HUES6 (cell line): ENCODE measurements around the gene BAG1.

ENCODE experiments used
- H3K27ac ChIP-seq: 2 replicates; pipeline ENCODE4 v1.7.0; 2013; ENCODE audit warnings: low read depth, mild to moderate bottlenecking, low read length, inconsistent platforms
- H3K27me3 ChIP-seq: 2 replicates; pipeline ENCODE4 v1.6.1; 2013; ENCODE audit warnings: low read length; ENCODE audit not compliant: control insufficient read depth, insufficient read depth
- H3K36me3 ChIP-seq: 2 replicates; pipeline ENCODE4 v1.6.1; 2013; ENCODE audit warnings: low read length; ENCODE audit not compliant: control insufficient read depth, insufficient read depth
- H3K4me1 ChIP-seq: 2 replicates; pipeline ENCODE4 v1.6.1; 2013; ENCODE audit warnings: low read length; ENCODE audit not compliant: control insufficient read depth, insufficient read depth
- H3K4me3 ChIP-seq: 2 replicates; pipeline ENCODE4 v1.5.1; 2013; ENCODE audit warnings: low read depth, low read length
- H3K9ac ChIP-seq: one replicate; pipeline ENCODE4 v1.6.1; 2013; ENCODE audit warnings: mild to moderate bottlenecking, low read length
- H3K9me3 ChIP-seq: 2 replicates; pipeline ENCODE4 v1.6.1; 2013; ENCODE audit warnings: low read depth, low read length; ENCODE audit not compliant: control insufficient read depth, insufficient read depth

Gene BAG1

GRCh38 chr9:33293782-33294181, 29.3 kb upstream of the BAG1 start:
- Histone ChIP-seq H3K36me3 (peaks cover 67% of the 10 kb centered on the region), H3K9ac (no peak overlapping the region), H3K27ac (no peak overlapping the region), H3K4me1 (peaks cover 4% of the 10 kb centered on the region; the same call in 1 of the 2 replicates), H3K4me3 (no peak overlapping the region), H3K9me3 (no peaks in the 10 kb centered on the region), H3K27me3 (no peaks in the 10 kb centered on the region)

- H3K9me3 ChIP-seq: no peaks in the 10 kb centered on the region
- H3K4me1 ChIP-seq: peaks cover 4% of the 10 kb centered on the region; the same call in 1 of the 2 replicates
- peaks cover 49% of the 10 kb centered on the region for H3K36me3 ChIP-seq
- H3K4me3 ChIP-seq: 0 out of 2 replicates have a peak overlapping the region, but pooled peaks have one; percentile 8
- no peaks in the 10 kb centered on the region for H3K27me3 ChIP-seq
- no peak overlapping the region for H3K27ac ChIP-seq
- H3K9ac ChIP-seq: no peak overlapping the region
These were observed 27.4 kb upstream of the BAG1 start for GRCh38 chr9:33291901-33292300.

GRCh38 chr9:33291031-33291397, 26.5 kb upstream of the BAG1 start:
- Histone ChIP-seq H3K4me1 (peaks cover 4% of the 10 kb centered on the region; the same call in 1 of the 2 replicates), H3K27ac (peak overlapping the region; percentile 97), H3K9ac (peak overlapping the region; percentile 99), H3K9me3 (no peaks in the 10 kb centered on the region), H3K4me3 (peak overlapping the region; percentile 95), H3K27me3 (no peaks in the 10 kb centered on the region), H3K36me3 (peaks cover 40% of the 10 kb centered on the region)

DNA sequence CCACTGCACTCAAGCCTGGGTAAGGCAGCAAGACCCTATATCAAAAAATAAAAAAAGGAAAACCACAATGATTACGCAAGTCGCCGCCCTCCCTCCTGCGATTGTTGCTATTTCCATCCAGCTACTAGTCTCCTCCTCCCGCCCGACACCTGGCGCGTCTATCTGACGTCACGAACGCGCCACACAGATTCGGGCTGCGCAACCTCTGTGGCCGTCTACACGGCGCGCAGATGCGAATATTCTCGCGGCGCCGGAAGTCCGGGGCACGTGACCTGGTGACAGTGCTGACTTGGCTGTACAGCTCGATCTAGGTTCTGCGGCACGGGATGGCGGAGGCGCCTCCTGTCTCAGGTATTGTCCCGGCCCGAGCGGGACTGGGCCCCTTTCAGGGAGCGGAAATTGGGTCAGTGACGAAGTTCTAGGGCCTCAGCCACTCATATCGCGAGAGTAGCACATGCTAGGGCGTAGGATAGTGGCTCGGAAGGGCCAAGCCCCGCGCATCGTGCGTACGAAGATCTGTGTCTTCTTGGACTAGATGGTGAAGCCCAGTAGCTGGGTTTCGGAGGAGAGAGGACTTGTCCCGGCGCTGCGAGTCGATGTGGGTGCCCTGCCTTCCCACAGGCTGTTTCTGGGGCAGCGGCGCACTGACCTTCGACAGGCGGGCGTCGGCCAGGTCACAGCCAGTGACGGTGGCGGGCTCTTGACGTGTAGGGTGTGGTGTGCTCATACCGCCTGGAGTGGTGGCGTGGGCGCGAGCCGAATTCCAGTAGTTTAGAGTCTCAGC, 25.9 kb upstream of the BAG1 start, which contains the start of gene NFX1:
Gene NFX1, plus strand, starts transcription at position 270 of the 784 bp plus-strand sequence. Its CDS starts 57 bp downstream, at position 327.
- Histone ChIP-seq H3K27ac (peak within 1 kb of the TSS; percentile 97), H3K4me1 (peaks cover 4% of the 10 kb centered on the region; the same call in 1 of the 2 replicates), H3K36me3 (peaks cover 34% of the 10 kb centered on the region), H3K9me3 (no peaks in the 10 kb centered on the region), H3K9ac (peak within 1 kb of the TSS; percentile 99), H3K4me3 (peak within 1 kb of the TSS; percentile 95), H3K27me3 (no peaks in the 10 kb centered on the region)

DNA sequence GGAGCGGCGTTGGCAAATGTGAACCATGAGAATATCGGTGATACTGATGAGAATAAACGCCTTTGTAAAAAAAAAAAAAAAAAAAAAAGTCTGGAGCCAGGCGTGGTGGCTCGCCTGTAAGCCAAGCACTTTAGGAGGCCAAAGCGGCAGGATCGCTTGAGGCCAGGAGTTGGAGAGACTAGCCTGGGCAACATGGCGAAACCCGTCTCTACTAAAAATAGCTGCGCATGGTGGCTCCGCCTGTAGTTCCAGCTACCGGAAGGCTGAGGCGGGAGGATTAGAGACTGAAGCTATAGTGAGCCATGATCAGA, 25.4 kb upstream of the BAG1 start:
- Histone ChIP-seq H3K27me3 (no peaks in the 10 kb centered on the region), H3K9me3 (no peaks in the 10 kb centered on the region), H3K9ac (peak overlapping the region; percentile 99), H3K36me3 (peaks cover 28% of the 10 kb centered on the region), H3K4me1 (peaks cover 4% of the 10 kb centered on the region; the same call in 1 of the 2 replicates), H3K27ac (peak overlapping the region; percentile 97), H3K4me3 (peak overlapping the region; percentile 95)

DNA sequence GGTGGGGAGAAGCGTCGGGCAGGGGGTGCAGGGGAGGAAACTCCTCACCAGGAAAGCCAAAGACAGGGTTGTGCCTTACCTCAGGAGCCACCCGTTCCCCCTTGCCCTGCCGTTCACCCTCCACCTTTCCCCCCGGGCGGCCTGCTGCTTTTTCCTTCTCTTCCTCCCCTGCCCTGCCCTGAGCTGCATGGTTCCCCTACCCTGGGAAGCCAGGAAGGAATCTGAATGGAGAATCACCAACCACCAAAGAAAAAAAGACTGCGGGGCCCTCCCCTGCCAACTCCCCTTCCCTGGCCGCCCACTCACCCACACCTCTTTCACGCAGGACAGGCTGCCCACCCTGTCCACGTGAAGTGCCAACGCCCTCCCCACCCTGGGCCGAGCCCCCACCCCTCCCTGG, 25.0 kb upstream of the BAG1 start:
- no peaks in the 10 kb centered on the region for H3K9me3 ChIP-seq
- H3K36me3 ChIP-seq: peaks cover 24% of the 10 kb centered on the region
- peaks cover 4% of the 10 kb centered on the region; the same call in 1 of the 2 replicates for H3K4me1 ChIP-seq
- no peaks in the 10 kb centered on the region for H3K27me3 ChIP-seq
- peak overlapping the region; percentile 97 for H3K27ac ChIP-seq
- peak overlapping the region; percentile 95 for H3K4me3 ChIP-seq
- H3K9ac ChIP-seq: peak overlapping the region; percentile 66

- Histone ChIP-seq H3K9ac (peak overlapping the region; percentile 66), H3K4me3 (no peak overlapping the region), H3K36me3 (peaks cover 20% of the 10 kb centered on the region; the same call in 1 of the 2 replicates), H3K9me3 (no peaks in the 10 kb centered on the region), H3K4me1 (peaks cover 4% of the 10 kb centered on the region; the same call in 1 of the 2 replicates), H3K27me3 (no peaks in the 10 kb centered on the region), H3K27ac (peak overlapping the region; percentile 97; the same call in 1 of the 2 replicates)
These were observed 24.4 kb upstream of the BAG1 start for GRCh38 chr9:33288828-33289483.

DNA sequence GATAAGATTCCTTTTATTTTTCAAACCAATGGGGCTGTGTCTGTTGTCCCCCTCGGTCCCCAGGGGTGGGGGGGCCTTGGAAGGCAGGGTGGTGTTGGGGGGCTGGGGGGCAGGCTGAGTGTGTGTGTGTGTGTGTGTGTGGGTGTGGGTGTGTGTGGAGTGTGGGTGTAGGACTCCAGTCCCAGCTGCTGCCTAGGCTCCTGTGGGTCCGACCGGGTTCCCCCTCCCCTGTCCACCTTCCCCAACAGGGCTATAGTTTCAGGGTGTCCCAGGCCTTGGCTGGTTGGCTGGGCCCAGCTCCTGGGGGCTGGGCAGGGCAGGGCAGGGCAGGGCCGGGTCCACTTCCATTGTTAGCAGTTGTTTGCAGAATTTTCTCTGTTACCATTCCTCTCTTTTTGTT, 23.7 kb upstream of the BAG1 start:
- Histone ChIP-seq H3K27me3 (no peaks in the 10 kb centered on the region), H3K27ac (no peak overlapping the region), H3K36me3 (peaks cover 19% of the 10 kb centered on the region), H3K4me1 (peaks cover 4% of the 10 kb centered on the region; the same call in 1 of the 2 replicates), H3K9me3 (no peaks in the 10 kb centered on the region), H3K9ac (no peak overlapping the region), H3K4me3 (no peak overlapping the region)

GRCh38 chr9:33287087-33287490, 22.6 kb upstream of the BAG1 start:
- no peaks in the 10 kb centered on the region for H3K27me3 ChIP-seq
- H3K9me3 ChIP-seq: no peaks in the 10 kb centered on the region
- no peak overlapping the region for H3K27ac ChIP-seq
- no peak overlapping the region for H3K9ac ChIP-seq
- H3K4me1 ChIP-seq: peaks cover 4% of the 10 kb centered on the region; the same call in 1 of the 2 replicates
- no peak overlapping the region for H3K4me3 ChIP-seq
- H3K36me3 ChIP-seq: peaks cover 14% of the 10 kb centered on the region

GRCh38 chr9:33285502-33285901, 21.0 kb upstream of the BAG1 start:
- Histone ChIP-seq H3K9ac (no peak overlapping the region), H3K27me3 (no peaks in the 10 kb centered on the region), H3K36me3 (peaks cover 23% of the 10 kb centered on the region), H3K4me3 (no peak overlapping the region), H3K4me1 (no peaks in the 10 kb centered on the region), H3K27ac (no peak overlapping the region), H3K9me3 (no peaks in the 10 kb centered on the region)

- H3K27me3 ChIP-seq: no peaks in the 10 kb centered on the region
- no peak overlapping the region for H3K9ac ChIP-seq
- no peaks in the 10 kb centered on the region for H3K9me3 ChIP-seq
- no peak overlapping the region for H3K27ac ChIP-seq
- no peak overlapping the region for H3K4me3 ChIP-seq
- peaks cover 75% of the 10 kb centered on the region for H3K36me3 ChIP-seq
- no peaks in the 10 kb centered on the region for H3K4me1 ChIP-seq
These were observed 13.0 kb upstream of the BAG1 start for GRCh38 chr9:33277484-33277883.
